Measurements from ENCODE around the gene CCL25. TPM values are rescaled to one million over a fixed set of nuclear protein-coding genes. Genes with fewer than 3 reads are reported as not detected.

The CCL25 gene
- total and polyA plus RNA-seq, 2 experiments from 2014 or later = 0.52 to 0.73 TPM

- Mint-ChIP-seq H3K4me1 (no peaks in the 10 kb centered on the region; the same call in 2 of the 3 replicates), H3K27me3 (ENCODE audit: insufficient read depth, low read depth, poor library complexity) (peaks cover 5% of the 10 kb centered on the region), H3K9me3 (no peaks in the 10 kb centered on the region), H3K36me3 (ENCODE audit: low read depth) (peaks cover 46% of the 10 kb centered on the region), H3K4me3 (no peak overlapping the region), H3K27ac (no peak overlapping the region)
- no peaks in the 10 kb centered on the region for H3K27me3 ChIP-seq (ENCODE audit: insufficient read depth)
- no peak overlapping the region for H3K27ac ChIP-seq (ENCODE audit: low read depth)
- no peak overlapping the region for H3K4me3 ChIP-seq
- H4K20me1 ChIP-seq (replicated peaks; ENCODE audit: insufficient read depth) = no peaks in the 10 kb centered on the region
- H3K36me3 ChIP-seq (ENCODE audit: insufficient read depth) = peaks cover 12% of the 10 kb centered on the region; the same call in 1 of the 2 replicates
- H3K79me2 ChIP-seq (replicated peaks; ENCODE audit: insufficient read depth) = no peaks in the 10 kb centered on the region
- no peak for DNase-seq (ENCODE audit: low spot score)
- no peak for ATAC-seq
- H3F3A ChIP-seq (replicated peaks; ENCODE audit: low read depth) = 0 out of 2 replicates have a peak, but pooled peaks cover 2% of the 10 kb centered on the region
- 0 out of 2 replicates have a peak, but pooled peaks cover 5% of the 10 kb centered on the region for H3K9me2 ChIP-seq (ENCODE audit: insufficient read depth)
- H3K4me2 ChIP-seq = no peak overlapping the region
- no peaks in the 10 kb centered on the region for H3K4me1 ChIP-seq (ENCODE audit: insufficient read depth)
- TF ChIP-seq POLR2AphosphoS5 (IDR thresholded peaks at IDR 0.05; ENCODE audit: low read depth) (no peak), NANOG (IDR thresholded peaks at IDR 0.05; ENCODE audit: borderline replicate concordance) (no peak), ZNF462 (CRISPR knock-in tag; IDR thresholded peaks at IDR 0.05) (no peak), ZNF114 (CRISPR knock-in tag; IDR thresholded peaks at IDR 0.05) (no peak), EZH2 (IDR thresholded peaks at IDR 0.05; ENCODE audit: low read depth, unreplicated experiment) (no peak), CTCF (conservative IDR thresholded peaks at IDR 0.05; ENCODE audit: low read depth in 2 of 2) (no peak), STAT1 (IDR thresholded peaks at IDR 0.05; ENCODE audit: unreplicated experiment) (no peak), JUNB (IDR thresholded peaks at IDR 0.05; ENCODE audit: unreplicated experiment) (no peak), REST (IDR thresholded peaks at IDR 0.05; ENCODE audit: unreplicated experiment) (no peak), CREB1 (CRISPR knock-in tag; IDR thresholded peaks at IDR 0.05; ENCODE audit: low read depth) (no peak), ZNF331 (CRISPR knock-in tag; IDR thresholded peaks at IDR 0.05; ENCODE audit: low read depth) (no peak), ETS1 (IDR thresholded peaks at IDR 0.05) (no peak), EZH2phosphoT487 (IDR thresholded peaks at IDR 0.05; ENCODE audit: unreplicated experiment) (no peak)
- no peak overlapping the region for H2AFZ ChIP-seq
Observed at GRCh38 chr19:8110931-8111330, 58.4 kb downstream of the CCL25 start.
